Left ventricle myocardium inferior (tissue), 1 donor: ENCODE results near the gene TRIM41. TPM values are rescaled to one million over a fixed set of nuclear protein-coding genes. Genes with fewer than 3 reads are reported as not detected.
"Not testable (repeated sequence)": the region's sequence is repeated elsewhere in the genome, so short reads cannot be mapped to it uniquely, and the experiment has no call there.

Source experiments
- DNase-seq: peaks from one replicate; pipeline ENCODE4 v3.0.0-alpha.2; 2020
- H3K27ac ChIP-seq: fragments of 200-600 bp; replicated peaks from 2 replicates; pipeline ENCODE4 v1.8.0; 2021
- H3K27me3 ChIP-seq: fragments of 200-600 bp; 2 replicates; pipeline ENCODE4 v1.8.0; 2021; ENCODE audit warnings: low read depth
- H3K36me3 ChIP-seq: fragments of 200-600 bp; 2 replicates; pipeline ENCODE4 v1.8.0; 2021
- H3K4me1 ChIP-seq: fragments of 200-600 bp; 2 replicates; pipeline ENCODE4 v1.8.0; 2021
- H3K4me3 ChIP-seq: fragments of 200-600 bp; 2 replicates; pipeline ENCODE4 v1.8.0; 2021; ENCODE audit warnings: mild to moderate bottlenecking, moderate library complexity
- H3K9me3 ChIP-seq: fragments of 200-600 bp; replicated peaks from 2 replicates; pipeline ENCODE4 v1.8.0; 2021
- intact Hi-C: fragments of 100-400 bp; cut with micrococcal nuclease; formaldehyde crosslinking; loops from one replicate; pipeline ENCODE4 v1.11.0; 2022
- total RNA-seq: library from RNA; stranded (reverse); fragmentation: NEBNext Ultra II Directional; extraction: Animal tissue kit (Norgen Biotek cat#: 25700); gene quantifications from one replicate; pipeline ENCODE4 v1.2.1, GENCODE V29; 2021
- TF ChIP-seq, protein P1 (sequence below): fragments of 200-600 bp; IDR thresholded peaks from 2 replicates; pipeline ENCODE4 v1.8.0; 2021; ENCODE audit warnings: antibody characterized with exemption, mild to moderate bottlenecking, borderline replicate concordance
- donor health status: DM: no; HTN: yes; CAD: no; lungs with severe emphysema.

TRIM41 gene
- total RNA-seq, 1 donor from 2014 or later = 26.4 TPM

DNA sequence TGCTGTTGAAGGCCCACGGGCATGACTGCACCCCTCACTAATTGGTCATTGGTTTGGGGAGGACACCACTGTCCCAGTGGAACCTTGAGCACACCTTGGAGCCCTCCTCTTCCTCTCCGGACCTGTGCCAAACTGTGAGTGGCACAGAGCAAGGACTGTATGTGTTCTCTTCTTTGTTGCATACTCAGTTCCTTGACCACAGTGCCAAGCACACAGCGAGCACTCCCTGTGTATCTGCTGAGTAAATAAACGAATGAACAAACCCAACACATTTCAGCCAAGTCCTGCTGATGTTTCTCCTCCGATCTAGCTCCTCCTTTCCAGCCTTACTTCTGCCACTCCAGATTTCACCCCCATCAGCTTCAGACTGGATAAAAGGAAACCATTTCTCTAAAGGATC, 40.6 kb downstream of the TRIM41 start:
- TF ChIP-seq, protein P1, sequence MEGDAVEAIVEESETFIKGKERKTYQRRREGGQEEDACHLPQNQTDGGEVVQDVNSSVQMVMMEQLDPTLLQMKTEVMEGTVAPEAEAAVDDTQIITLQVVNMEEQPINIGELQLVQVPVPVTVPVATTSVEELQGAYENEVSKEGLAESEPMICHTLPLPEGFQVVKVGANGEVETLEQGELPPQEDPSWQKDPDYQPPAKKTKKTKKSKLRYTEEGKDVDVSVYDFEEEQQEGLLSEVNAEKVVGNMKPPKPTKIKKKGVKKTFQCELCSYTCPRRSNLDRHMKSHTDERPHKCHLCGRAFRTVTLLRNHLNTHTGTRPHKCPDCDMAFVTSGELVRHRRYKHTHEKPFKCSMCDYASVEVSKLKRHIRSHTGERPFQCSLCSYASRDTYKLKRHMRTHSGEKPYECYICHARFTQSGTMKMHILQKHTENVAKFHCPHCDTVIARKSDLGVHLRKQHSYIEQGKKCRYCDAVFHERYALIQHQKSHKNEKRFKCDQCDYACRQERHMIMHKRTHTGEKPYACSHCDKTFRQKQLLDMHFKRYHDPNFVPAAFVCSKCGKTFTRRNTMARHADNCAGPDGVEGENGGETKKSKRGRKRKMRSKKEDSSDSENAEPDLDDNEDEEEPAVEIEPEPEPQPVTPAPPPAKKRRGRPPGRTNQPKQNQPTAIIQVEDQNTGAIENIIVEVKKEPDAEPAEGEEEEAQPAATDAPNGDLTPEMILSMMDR = no peak
- Histone ChIP-seq H3K36me3 (peaks cover 12% of the 10 kb centered on the region), H3K27me3 (no peaks in the 10 kb centered on the region), H3K9me3 (no peaks in the 10 kb centered on the region), H3K4me3 (no peak overlapping the region), H3K27ac (peak overlapping the region; percentile 100), H3K4me1 (peaks cover 49% of the 10 kb centered on the region)
- intact Hi-C loops = no loop called here
- no peak for DNase-seq

DNA sequence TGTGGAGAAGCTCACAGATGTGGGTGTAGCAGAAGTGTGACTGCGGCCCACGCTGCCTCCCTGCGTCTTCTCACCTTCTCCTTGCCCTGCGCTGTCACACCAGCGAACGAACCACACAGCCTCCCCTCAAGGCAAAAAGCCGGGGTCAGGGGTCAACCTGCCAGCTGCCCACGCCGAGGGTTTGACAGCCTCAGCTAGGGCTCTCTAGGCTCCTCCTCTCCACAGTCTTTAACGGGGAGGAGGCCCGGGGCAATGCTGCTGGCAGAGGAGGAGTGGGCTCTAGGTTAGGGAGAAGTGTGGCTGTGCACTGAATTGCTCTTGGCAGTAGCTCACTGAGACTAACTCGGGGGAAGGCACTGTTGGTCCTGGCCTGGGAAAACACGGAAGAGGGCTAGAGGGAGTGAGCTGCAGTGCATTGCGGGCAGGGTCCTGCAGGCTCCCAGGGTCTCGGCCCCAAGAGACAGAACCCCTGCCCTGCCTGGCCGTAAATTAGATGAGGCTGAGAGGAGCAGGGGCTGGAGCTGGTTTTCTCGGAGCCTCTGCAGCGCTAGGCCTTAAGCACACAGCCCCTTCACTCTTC, 42.1 kb downstream of the TRIM41 start:
- Histone ChIP-seq H3K27me3 (no peaks in the 10 kb centered on the region), H3K9me3 (no peaks in the 10 kb centered on the region), H3K4me3 (no peak overlapping the region), H3K36me3 (peaks cover 12% of the 10 kb centered on the region), H3K4me1 (peaks cover 33% of the 10 kb centered on the region), H3K27ac (no peak overlapping the region)
- TF ChIP-seq, protein P1 = no peak
- intact Hi-C loops = no loop called here
- no peak for DNase-seq

DNA sequence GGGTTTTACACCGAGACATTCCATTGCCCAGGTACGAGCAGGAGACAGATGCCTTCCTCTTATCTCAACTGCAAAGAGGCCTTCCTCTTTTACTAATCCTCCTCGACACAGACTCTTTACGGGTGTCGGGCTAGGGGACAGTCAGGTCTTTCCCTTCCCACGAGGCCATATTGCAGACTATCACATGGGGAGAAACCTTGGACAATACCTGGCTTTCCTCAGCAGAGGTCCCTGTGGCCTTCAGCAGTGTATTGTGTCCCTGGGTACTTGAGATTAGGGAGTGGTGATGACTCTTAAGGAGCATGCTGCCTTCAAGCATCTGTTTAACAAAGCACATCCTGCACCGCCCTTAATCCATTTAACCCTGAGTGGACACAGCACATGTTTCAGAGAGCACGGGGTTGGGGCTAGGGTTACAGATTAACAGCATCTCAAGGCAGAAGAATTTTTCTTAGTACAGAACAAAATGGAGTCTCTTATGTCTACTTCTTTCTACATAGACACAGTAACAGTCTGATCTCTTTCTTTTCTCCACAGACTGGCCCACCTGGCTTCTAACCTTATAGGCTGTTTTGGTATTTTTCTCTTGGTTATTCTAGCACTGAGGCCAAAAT, 44.3 kb downstream of the TRIM41 start:
- Histone ChIP-seq H3K4me1 (peaks cover 11% of the 10 kb centered on the region), H3K36me3 (peaks cover 12% of the 10 kb centered on the region)
- H3K4me3 ChIP-seq, DNase-seq, H3K27ac ChIP-seq, H3K9me3 ChIP-seq, intact Hi-C loops, H3K27me3 ChIP-seq: not testable (repeated sequence)

DNA sequence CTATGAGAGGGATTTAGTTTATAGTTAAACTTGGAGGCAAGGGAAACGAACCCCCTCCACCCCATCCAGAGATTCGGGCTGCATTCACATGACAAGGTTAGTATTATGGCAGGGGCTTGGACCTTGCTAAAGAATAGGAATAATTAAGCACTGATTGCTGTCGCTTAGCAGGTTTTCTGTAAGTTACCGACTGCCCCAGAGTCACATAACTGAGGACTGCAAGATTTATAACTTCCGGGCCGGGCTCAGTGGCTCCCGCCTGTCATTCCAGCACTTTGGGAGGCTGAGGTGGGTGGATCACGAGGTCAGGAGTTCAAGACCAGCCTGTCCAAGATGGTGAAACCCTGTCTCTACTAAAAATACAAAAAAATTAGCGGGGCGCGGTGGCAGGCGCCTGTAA, 44.8 kb downstream of the TRIM41 start:
- DNase-seq, H3K4me1 ChIP-seq, H3K9me3 ChIP-seq, H3K4me3 ChIP-seq, H3K27me3 ChIP-seq, H3K27ac ChIP-seq, intact Hi-C loops: not testable (repeated sequence)
- peaks cover 12% of the 10 kb centered on the region for H3K36me3 ChIP-seq

DNA sequence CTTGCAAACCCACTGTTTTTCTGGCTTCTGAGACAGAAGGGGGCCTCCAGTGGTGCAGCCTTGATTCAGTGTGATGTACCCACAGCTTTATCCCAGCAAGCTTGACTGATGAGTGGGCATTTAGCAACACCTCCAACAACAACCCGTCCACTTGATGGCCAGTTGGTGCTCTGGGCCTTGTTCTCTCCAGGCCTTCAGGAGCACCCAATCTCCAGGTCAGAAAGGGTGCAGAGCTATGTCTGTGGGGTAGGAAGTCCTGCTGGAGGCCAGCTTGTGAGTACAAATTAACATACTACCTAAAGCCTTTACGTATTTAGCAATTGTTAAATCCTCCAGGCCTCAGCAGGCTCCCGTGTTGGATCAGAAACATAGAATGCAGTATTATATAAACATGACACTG, 48.0 kb downstream of the TRIM41 start:
- no peaks in the 10 kb centered on the region for H3K27me3 ChIP-seq

DNA sequence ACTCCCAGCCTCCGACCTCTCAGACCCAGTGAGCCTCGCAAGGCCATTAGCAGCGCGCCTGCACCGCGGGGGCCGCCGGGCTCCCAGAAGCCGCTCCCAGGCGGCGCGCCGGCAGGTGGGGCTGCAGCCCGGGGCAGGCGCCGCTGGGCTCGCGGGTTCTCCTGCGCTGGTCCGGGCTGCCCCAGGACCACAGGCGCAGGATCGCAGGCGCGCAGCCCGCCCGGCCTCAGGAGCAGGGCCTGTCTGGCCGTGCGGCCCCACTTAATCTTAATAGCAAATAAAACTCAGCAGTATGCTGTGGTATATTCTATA, 50.3 kb downstream of the TRIM41 start:
- TF ChIP-seq, protein P1 = peak; percentile 51
- not testable (repeated sequence) for DNase-seq, H3K27ac ChIP-seq

More for the DNA sequence above, 48.0 kb downstream of the TRIM41 start:
- no peaks in the 10 kb centered on the region for H3K4me1 ChIP-seq
- DNase-seq = no peak
- no peak overlapping the region for H3K27ac ChIP-seq
- intact Hi-C loops = no loop called here
- H3K36me3 ChIP-seq = no peaks in the 10 kb centered on the region
- no peak overlapping the region for H3K4me3 ChIP-seq
- H3K9me3 ChIP-seq = no peaks in the 10 kb centered on the region
- TF ChIP-seq, protein P1 = no peak

More for the DNA sequence above, 50.3 kb downstream of the TRIM41 start:
- H3K4me1 ChIP-seq, intact Hi-C loops, H3K9me3 ChIP-seq, H3K27me3 ChIP-seq, H3K36me3 ChIP-seq: not testable (repeated sequence)
- peak overlapping the region; percentile 40 for H3K4me3 ChIP-seq
